PC-3 (cell line): Measurements from ENCODE around the gene SNN.

Source experiments
- CTCF ChIP-seq: fragments of 300-600 bp; sonication (generic); conservative IDR thresholded peaks from 2 replicates; pipeline ENCODE4 v1.5.1; 2017; ENCODE audit warnings: antibody characterized with exemption, low read depth, mild to moderate bottlenecking, low read length
- EZH2 ChIP-seq: fragments of 300-600 bp; sonication (generic); IDR thresholded peaks from one replicate; pipeline ENCODE4 v1.6.1; 2017; ENCODE audit warnings: antibody characterized with exemption, mild to moderate bottlenecking, low read length; ENCODE audit not compliant: unreplicated experiment
- EZH2phosphoT487 ChIP-seq: fragments of 300-600 bp; sonication (generic); IDR thresholded peaks from 2 replicates; pipeline ENCODE4 v1.6.1; 2018; ENCODE audit warnings: mild to moderate bottlenecking, antibody characterized with exemption, low read length, borderline replicate concordance

- TF ChIP-seq CTCF (no peak), EZH2 (no peak), EZH2phosphoT487 (no peak)
Measured at GRCh38 chr16:11717811-11718210, 49.6 kb downstream of the SNN start.
